Measurements from ENCODE around the gene CDHR3.

DNA sequence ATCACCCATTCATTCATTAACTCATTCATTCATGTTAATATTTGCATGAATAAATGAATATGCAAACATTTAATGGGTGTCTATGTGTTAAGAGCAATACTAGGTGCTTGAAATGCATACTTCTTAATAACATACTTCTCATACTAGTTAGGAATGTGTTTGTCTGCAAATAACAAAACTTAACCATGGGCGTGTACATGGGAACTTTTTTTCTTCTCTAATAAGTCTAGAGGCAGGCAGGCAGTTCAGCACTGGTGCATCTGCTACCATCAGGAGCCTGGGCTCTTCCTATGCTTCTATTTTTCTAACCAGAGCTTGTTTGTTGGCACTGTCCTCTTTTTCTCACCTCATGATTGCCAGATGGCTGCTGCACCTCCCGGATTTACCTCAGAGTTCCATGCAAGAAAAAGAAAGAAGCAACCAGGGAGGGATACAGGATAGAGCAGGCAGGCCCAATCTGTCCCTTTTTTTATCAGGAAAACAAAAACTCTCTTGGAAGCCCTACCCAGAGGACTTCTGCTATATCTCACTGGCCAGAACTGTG, 22.7 kb downstream of the CDHR3 start:
- TF ChIP-seq CTCF (IDR thresholded peaks at IDR 0.05; ENCODE audit: poor library complexity, severe bottlenecking) (no peak), POLR2AphosphoS5 (IDR thresholded peaks at IDR 0.05) (no peak), EZH2 (IDR thresholded peaks at IDR 0.05; ENCODE audit: borderline replicate concordance, insufficient read depth, low read length, poor library complexity, severe bottlenecking) (no peak), EP300 (conservative IDR thresholded peaks at IDR 0.05; ENCODE audit: poor library complexity, severe bottlenecking) (no peak)
